Testis (tissue), 3 donors: ENCODE measurements around the gene NUP37. TPM values are rescaled to one million over a fixed set of nuclear protein-coding genes. Genes with fewer than 3 reads are reported as not detected.
"Not testable (repeated sequence)": the region's sequence is repeated elsewhere in the genome, so short reads cannot be mapped to it uniquely, and the experiment has no call there.

Source experiments
- DNase-seq: peaks from one replicate; pipeline ENCODE4 v3.0.0-alpha.2; 2019
- H3K27ac ChIP-seq, 2 donors: fragments of 200-600 bp; sonication (generic); one replicate each; pipeline ENCODE4 v1.5.1; 2019
- H3K27me3 ChIP-seq: fragments of 200-600 bp; sonication (generic); one replicate; pipeline ENCODE4 v1.5.1; 2019
- H3K36me3 ChIP-seq: fragments of 200-600 bp; sonication (generic); one replicate; pipeline ENCODE4 v1.5.1; 2017; ENCODE audit warnings: low read depth; ENCODE audit errors: missing control alignments
- H3K4me1 ChIP-seq: fragments of 200-600 bp; sonication (generic); one replicate; pipeline ENCODE4 v1.5.1; 2019
- H3K4me3 ChIP-seq, 2 donors: fragments of 200-600 bp; sonication (generic); one replicate each; pipeline ENCODE4 v1.5.1; 2017 to 2019
- H3K9me3 ChIP-seq: fragments of 200-600 bp; sonication (generic); one replicate; pipeline ENCODE4 v1.5.1; 2017
- CTCF ChIP-seq, 3 experiments: fragments of 450-650 bp in 2 of 3; fragments of 200-600 bp in 1 of 3; sonication (generic) in 1 of 3; IDR thresholded peaks; one replicate each; pipeline ENCODE4 v1.5.1; 2016 to 2019; ENCODE audit warnings: antibody characterized with exemption in 3 of 3, mild to moderate bottlenecking in 2 of 3, moderate library complexity in 1 of 3
- POLR2A ChIP-seq: fragments of 450-650 bp; IDR thresholded peaks from one replicate; pipeline ENCODE4 v1.6.1; 2017; ENCODE audit warnings: antibody characterized with exemption, mild to moderate bottlenecking, moderate library complexity
- WGBS, 2 donors: methylation state at CpG; one replicate each; pipeline ENCODE4 v1.1.5; 2018; 5-methylcytosine and 5-hydroxymethylcytosine counted together
- intact Hi-C: fragments of 100-400 bp; cut with DNase I; formaldehyde crosslinking; loops from one replicate; pipeline ENCODE4 v1.15.1; 2023; ENCODE audit warnings: low total_unique reads
- polyA plus RNA-seq: library from polyadenylated mRNA; stranded (reverse); fragments of 350-450 nt; fragmentation: Illumina TruSeq; extraction: RNeasy Lipid Tissue Mini Kit (QIAGEN cat#74804); gene quantifications from one replicate; pipeline ENCODE4 v1.2.3, GENCODE V29; 2014; ENCODE audit warnings: low read depth, low replicate concordance; ENCODE audit not compliant: insufficient read depth
- total RNA-seq, 2 donors: library from RNA; depleted of rRNA; stranded (reverse); fragments of >200 nt; gene quantifications; one replicate each; pipeline ENCODE4 v1.2.3, GENCODE V29; 2016

Gene NUP37
- total and polyA plus RNA-seq, 3 donors from 2014 or later = 20.1 to 38.1 (median 25.2) TPM

GRCh38 chr12:102080842-102081241 lies 39.1 kb downstream of the NUP37 start:
- Histone ChIP-seq H3K27me3 (no peaks in the 10 kb centered on the region), H3K9me3 (no peaks in the 10 kb centered on the region), H3K36me3 (no peaks in the 10 kb centered on the region), H3K4me3 (no peak overlapping the region), H3K4me1 (peaks cover 6% of the 10 kb centered on the region), H3K27ac (no peak overlapping the region)
- intact Hi-C loops = no loop called here
- 75 to 84% methylated on average over 4 of the region's 4 CpGs for WGBS, 2 donors
- DNase-seq = no peak
- TF ChIP-seq POLR2A = no peak
- no peak for TF ChIP-seq CTCF (IDR thresholded peaks at IDR 0.05)

- H3K4me3 ChIP-seq, H3K9me3 ChIP-seq, H3K27me3 ChIP-seq, H3K27ac ChIP-seq, H3K36me3 ChIP-seq, intact Hi-C loops, DNase-seq, H3K4me1 ChIP-seq: not testable (repeated sequence)
- 94 to 96% methylated on average over 7 of the region's 7 CpGs for WGBS, 2 donors
Measured at GRCh38 chr12:102072092-102072491, 47.8 kb downstream of the NUP37 start.

GRCh38 chr12:102069707-102070106 lies 50.2 kb downstream of the NUP37 start:
- TF ChIP-seq POLR2A = no peak
- no peak for TF ChIP-seq CTCF (IDR thresholded peaks at IDR 0.05)
- whole genome bisulfite sequencing, 2 donors = 38 to 39% methylated on average over 3 of the region's 3 CpGs
- Histone ChIP-seq H3K9me3 (no peaks in the 10 kb centered on the region), H3K4me3 (no peak overlapping the region), H3K27me3 (no peaks in the 10 kb centered on the region), H3K27ac (peak overlapping the region in 1 of 2 donors; percentile 41), H3K4me1 (peaks cover 10% of the 10 kb centered on the region), H3K36me3 (no peaks in the 10 kb centered on the region)
- intact Hi-C loops = no loop called here
- DNase-seq = no peak

- DNase-seq = no peak
- WGBS, 2 donors = 30 to 37% methylated on average over 5 of the region's 5 CpGs
Measured at GRCh38 chr12:102067574-102068258, 52.2 kb downstream of the NUP37 start.

GRCh38 chr12:102064476-102064875 lies 55.4 kb downstream of the NUP37 start:
- H3K27ac ChIP-seq = peak overlapping the region in 1 of 2 donors; percentile 50
- DNase-seq = no peak
- no peak overlapping the region for H3K4me3 ChIP-seq
- H3K4me1 ChIP-seq = peaks cover 10% of the 10 kb centered on the region
- TF ChIP-seq POLR2A (no peak), CTCF (IDR thresholded peaks at IDR 0.05) (no peak)
- H3K27me3 ChIP-seq = no peaks in the 10 kb centered on the region
- 53 to 75% methylated on average over 1 of the region's 1 CpG for WGBS, 2 donors
- intact Hi-C loops = no loop called here
- H3K36me3 ChIP-seq = no peaks in the 10 kb centered on the region
- no peaks in the 10 kb centered on the region for H3K9me3 ChIP-seq

More at GRCh38 chr12:102067574-102068258, 52.2 kb downstream of the NUP37 start:
- Histone ChIP-seq H3K27me3 (no peaks in the 10 kb centered on the region), H3K9me3 (no peaks in the 10 kb centered on the region), H3K36me3 (no peaks in the 10 kb centered on the region), H3K27ac (peak overlapping the region in 1 of 2 donors; percentile 47), H3K4me1 (peaks cover 10% of the 10 kb centered on the region), H3K4me3 (no peak overlapping the region)
- intact Hi-C loops = no loop called here
- no peak for TF ChIP-seq POLR2A
- no peak for TF ChIP-seq CTCF (IDR thresholded peaks at IDR 0.05)
